Transverse colon (tissue), 4 donors: Measurements from ENCODE around the gene NCK2. TPM values are rescaled to one million over a fixed set of nuclear protein-coding genes. Genes with fewer than 3 reads are reported as not detected.
A peak's percentile ranks its signal among the peaks of the same experiment; 100 is the strongest.

ENCODE experiments used
- DNase-seq: peaks from one replicate; pipeline ENCODE4 v3.0.0-alpha.2; 2019
- H3K27ac ChIP-seq, 4 donors: fragments of 200-600 bp; sonication (generic); 2 replicates each; pipeline ENCODE4 v1.5.1; 2016 to 2018; ENCODE audit warnings: inconsistent platforms in 4 of 4
- H3K27me3 ChIP-seq: fragments of 200-600 bp; sonication (generic); 2 replicates; pipeline ENCODE4 v1.5.1; 2017; ENCODE audit warnings: inconsistent platforms
- H3K36me3 ChIP-seq, 4 donors: fragments of 200-600 bp; sonication (generic); 2 replicates each; pipeline ENCODE4 v1.5.1; 2017 to 2019; ENCODE audit warnings: inconsistent platforms in 4 of 4
- H3K4me1 ChIP-seq, 4 donors: fragments of 200-600 bp; sonication (generic); 2 replicates each; pipeline ENCODE4 v1.5.1; 2017 to 2020; ENCODE audit warnings: inconsistent platforms in 4 of 4
- H3K4me3 ChIP-seq, 4 donors: fragments of 200-600 bp; sonication (generic); 1 replicate in 1 of 4; 2 replicates in 3 of 4; pipeline versions ENCODE4 v1.5.1 to v1.6.1; 2017 to 2019; ENCODE audit warnings: inconsistent platforms in 4 of 4
- H3K9me3 ChIP-seq, 2 donors: fragments of 200-600 bp; sonication (generic); 2 replicates each; pipeline ENCODE4 v1.5.1; 2017 to 2019; ENCODE audit warnings: inconsistent platforms in 2 of 2
- CTCF ChIP-seq, 5 experiments: fragments of 200-600 bp in 3 of 5; fragments of 450-650 bp in 2 of 5; sonication (generic) in 3 of 5; IDR thresholded peaks; 1 replicate in 2 of 5; 2 replicates in 3 of 5; pipeline ENCODE4 v1.5.1; 2016 to 2017; ENCODE audit warnings: antibody characterized with exemption in 5 of 5, inconsistent platforms in 3 of 5, mild to moderate bottlenecking in 2 of 5, moderate library complexity in 1 of 5
- EP300 ChIP-seq: sonication (generic); formaldehyde crosslinking; IDR thresholded peaks from one replicate; pipeline ENCODE4 v1.6.1; 2017; ENCODE audit warnings: antibody characterized with exemption, low read depth
- POLR2A ChIP-seq: fragments of 450-650 bp; IDR thresholded peaks from one replicate; pipeline ENCODE4 v1.6.1; 2016; ENCODE audit warnings: antibody characterized with exemption, mild to moderate bottlenecking, moderate library complexity
- POLR2AphosphoS5 ChIP-seq, 3 donors: sonication (generic); formaldehyde crosslinking; IDR thresholded peaks; one replicate each; pipeline ENCODE4 v1.6.1; 2016; ENCODE audit warnings: antibody characterized with exemption in 3 of 3
- WGBS, 2 donors: methylation state at CpG; one replicate each; pipeline ENCODE4 v1.1.5; 2018; ENCODE audit warnings: low coverage in 1 of 2; 5-methylcytosine and 5-hydroxymethylcytosine counted together
- in situ Hi-C, 4 donors: fragments of 200-750 bp; cut with MboI; loops; one replicate each; pipeline versions ENCODE4 v1.15.0 to v1.15.1; 2017; ENCODE audit warnings: low sequenced_read_pairs in 3 of 4, low pct_ligation_motif_present in 1 of 4, low pct_unique_long_range_greater_than_20kb in 1 of 4
- intact Hi-C: fragments of 100-400 bp; cut with DNase I; formaldehyde crosslinking; loops from one replicate; pipeline ENCODE4 v1.15.1; 2023; ENCODE audit warnings: low total_unique reads
- total RNA-seq, 4 donors: library from RNA; depleted of rRNA; stranded (reverse); fragments of >200 nt; gene quantifications; one replicate each; pipeline ENCODE4 v1.1.0, GENCODE V29; 2016

NCK2 gene
- total RNA-seq, 4 donors from 2014 or later = 42.2 to 74.1 (median 59.9) TPM

GRCh38 chr2:105806996-105807395 is 62.3 kb downstream of the NCK2 start:
- Histone ChIP-seq H3K4me1 (peaks cover 15 to 60% (median 35%) of the 10 kb centered on the region in 4 donors), H3K4me3 (no peak overlapping the region), H3K36me3 (no peaks in the 10 kb centered on the region), H3K9me3 (no peaks in the 10 kb centered on the region), H3K27me3 (no peaks in the 10 kb centered on the region), H3K27ac (no peak overlapping the region)
- intact Hi-C loops (no loop called here), in situ Hi-C loops (no loop called here)
- TF ChIP-seq POLR2AphosphoS5 (IDR thresholded peaks at IDR 0.05) (no peak), EP300 (no peak)
- 86 to 87% methylated on average over 6 to 8 of the region's 8 CpGs for WGBS, 2 donors
- DNase-seq = no peak

DNA sequence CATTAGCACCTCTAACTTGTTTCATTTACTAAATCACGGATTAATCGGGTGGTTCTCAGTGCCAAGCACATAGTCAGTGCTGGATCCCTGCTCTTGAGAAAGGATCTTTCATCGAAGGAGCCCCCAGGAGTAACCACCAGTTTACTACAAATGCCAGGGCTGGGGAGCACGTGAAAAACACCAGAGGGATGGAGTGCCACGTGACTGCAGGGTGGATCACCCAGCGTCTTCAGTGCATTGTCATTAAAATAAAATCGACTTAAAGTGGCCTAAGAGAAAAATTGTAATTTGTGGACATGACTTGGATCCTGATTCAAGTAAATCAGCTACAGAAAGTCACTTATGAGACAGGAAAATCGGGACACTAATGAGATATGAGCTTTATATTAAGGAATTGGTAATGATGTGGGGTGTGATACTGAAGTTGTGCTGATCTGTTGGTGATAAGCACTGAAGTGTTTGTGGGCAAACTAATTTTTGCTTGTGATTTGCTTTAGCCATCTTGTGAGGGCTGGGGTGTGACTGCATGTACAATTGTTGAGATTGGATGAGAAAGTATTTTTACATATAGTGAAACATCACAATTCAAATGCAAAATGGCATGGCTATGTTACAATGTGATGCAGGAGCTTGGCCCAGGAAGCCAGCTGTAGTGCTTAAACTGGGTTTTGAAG is 63.8 kb downstream of the NCK2 start:
- 87 to 94% methylated on average over 3 to 8 of the region's 8 CpGs for WGBS, 2 donors
- Histone ChIP-seq H3K27me3 (no peaks in the 10 kb centered on the region), H3K9me3 (no peaks in the 10 kb centered on the region), H3K27ac (no peak overlapping the region), H3K36me3 (no peaks in the 10 kb centered on the region), H3K4me1 (peaks cover 12 to 56% (median 35%) of the 10 kb centered on the region in 4 donors), H3K4me3 (no peak overlapping the region)
- no peak for DNase-seq
- intact Hi-C loops (no loop called here), in situ Hi-C loops (no loop called here)
- TF ChIP-seq POLR2A (no peak), EP300 (no peak), POLR2AphosphoS5 (IDR thresholded peaks at IDR 0.05) (no peak), CTCF (IDR thresholded peaks at IDR 0.05) (no peak)

- no peak for TF ChIP-seq POLR2AphosphoS5 (IDR thresholded peaks at IDR 0.05)
- intact Hi-C loops = no loop called here
- peaks cover 12 to 51% (median 32%) of the 10 kb centered on the region in 4 donors for H3K4me1 ChIP-seq
- H3K27ac ChIP-seq = no peak overlapping the region
- no peak overlapping the region for H3K4me3 ChIP-seq
- no peaks in the 10 kb centered on the region for H3K27me3 ChIP-seq
- in situ Hi-C loops = no loop called here
- DNase-seq = no peak
- no peaks in the 10 kb centered on the region for H3K9me3 ChIP-seq
- 89% methylated on average over 4 of the region's 4 CpGs; no CpG with 5 or more reads in 1 of the 2 donors for WGBS, 2 donors
- no peaks in the 10 kb centered on the region for H3K36me3 ChIP-seq
These were observed 64.4 kb downstream of the NCK2 start for GRCh38 chr2:105809097-105809473.

DNA sequence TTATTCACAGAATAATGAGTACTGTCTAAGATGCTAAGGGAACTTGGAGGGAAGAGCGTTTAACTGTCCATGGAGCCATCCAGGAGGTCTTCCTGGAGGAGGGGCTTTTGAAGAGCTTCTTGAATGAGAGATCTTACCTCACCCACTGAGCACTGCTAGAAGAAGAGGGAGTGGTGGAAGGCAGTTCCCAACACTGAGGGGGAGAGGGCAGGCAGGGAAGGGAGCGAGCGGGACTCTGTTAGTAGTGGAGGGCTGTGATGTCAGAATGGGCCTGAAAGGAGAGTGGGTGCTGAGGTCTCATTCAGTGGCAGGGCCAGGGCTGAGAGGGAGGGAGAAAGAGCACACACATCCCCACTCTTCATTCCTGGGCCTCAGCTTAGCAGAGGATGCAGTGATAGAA is 65.0 kb downstream of the NCK2 start:
- Histone ChIP-seq H3K27ac (no peak overlapping the region), H3K9me3 (no peaks in the 10 kb centered on the region), H3K36me3 (no peaks in the 10 kb centered on the region), H3K4me1 (peaks cover 12 to 45% (median 26%) of the 10 kb centered on the region in 4 donors), H3K4me3 (no peak overlapping the region), H3K27me3 (no peaks in the 10 kb centered on the region)
- DNase-seq = no peak
- TF ChIP-seq POLR2AphosphoS5 (IDR thresholded peaks at IDR 0.05) (no peak), POLR2A (no peak), CTCF (IDR thresholded peaks at IDR 0.05) (no peak), EP300 (no peak)
- intact Hi-C loops (no loop called here), in situ Hi-C loops (no loop called here)
- 81 to 96% methylated on average over 3 of the region's 3 CpGs for WGBS, 2 donors

DNA sequence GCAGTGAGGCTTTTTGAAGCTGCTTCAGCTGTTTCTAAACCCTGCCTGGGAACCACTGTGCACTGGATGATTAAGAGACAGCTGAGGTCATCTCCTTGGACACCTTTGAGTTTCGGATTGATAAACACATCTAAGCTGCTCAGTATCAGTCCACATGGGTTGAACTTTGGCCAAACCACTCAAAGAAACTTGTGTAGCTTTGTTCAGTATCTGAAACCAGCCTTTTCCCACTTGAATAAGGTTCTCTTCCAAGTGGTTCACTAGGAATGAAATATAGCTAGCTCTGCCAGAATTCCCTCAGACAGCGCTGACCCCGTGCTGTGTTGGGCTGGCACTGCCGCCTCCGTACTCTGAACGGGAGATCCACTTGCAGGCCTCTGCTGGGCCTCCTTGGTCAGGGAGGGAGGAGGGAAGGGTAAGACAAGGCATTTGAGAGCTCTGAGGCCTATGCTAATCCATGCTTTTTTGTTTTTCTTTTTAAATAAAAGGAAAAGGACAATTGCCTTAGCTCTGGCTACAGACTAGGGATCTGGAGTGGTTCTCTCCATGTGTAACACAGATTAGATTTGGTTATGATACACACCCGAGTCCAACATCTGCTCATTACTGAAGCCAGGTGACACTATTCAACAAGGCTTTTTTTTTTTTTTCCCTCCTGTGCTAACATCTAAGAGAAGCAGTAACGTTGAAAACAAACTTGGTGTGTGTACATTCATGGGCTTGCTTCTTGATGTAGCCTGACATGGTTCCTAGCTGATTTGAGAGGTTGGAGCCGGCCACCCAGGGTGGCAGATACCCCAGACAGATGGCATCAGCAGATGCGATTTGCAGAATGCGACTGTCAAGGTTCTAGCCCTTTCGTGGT is 67.7 kb downstream of the NCK2 start:
- peaks cover 0 to 5% (median 0%) of the 10 kb centered on the region in 4 donors for H3K36me3 ChIP-seq
- in situ Hi-C loops = no loop called here
- H3K4me1 ChIP-seq = peaks cover 12 to 51% (median 24%) of the 10 kb centered on the region in 4 donors
- H3K9me3 ChIP-seq = no peaks in the 10 kb centered on the region
- peak overlapping the region; percentile 5 to 57 (median 48) for H3K27ac ChIP-seq
- 30 to 59% methylated on average over 2 to 12 of the region's 12 CpGs for WGBS, 2 donors
- intact Hi-C loops = no loop called here
- no peak overlapping the region for H3K4me3 ChIP-seq
- DNase-seq = no peak
- H3K27me3 ChIP-seq = no peaks in the 10 kb centered on the region
- no peak for TF ChIP-seq POLR2AphosphoS5 (IDR thresholded peaks at IDR 0.05)
- no peak for TF ChIP-seq POLR2A
- TF ChIP-seq EP300 = no peak
- no peak for TF ChIP-seq CTCF (IDR thresholded peaks at IDR 0.05)
